Activated naive CD8-positive, alpha-beta T cell treated with anti-CD3 and anti-CD28 coated beads for 36 hours (primary cell): Measurements from ENCODE around the gene SLC7A8. TPM values are rescaled to one million over a fixed set of nuclear protein-coding genes. Genes with fewer than 3 reads are reported as not detected.

Experiments used
- DNase-seq: peaks from one replicate; pipeline ENCODE4 v3.0.0; 2021
- H3K27ac Mint-ChIP-seq: one replicate; pipeline ENCODE4 v1.8.0; 2022; ENCODE audit warnings: mild to moderate bottlenecking, moderate library complexity, mixed read lengths
- H3K27me3 Mint-ChIP-seq: one replicate; pipeline ENCODE4 v1.8.0; 2022; ENCODE audit warnings: mild to moderate bottlenecking, mixed read lengths
- H3K36me3 Mint-ChIP-seq: one replicate; pipeline ENCODE4 v1.8.0; 2021; ENCODE audit warnings: mild to moderate bottlenecking, mixed read lengths
- H3K4me1 Mint-ChIP-seq: one replicate; pipeline ENCODE4 v1.8.0; 2021; ENCODE audit warnings: mixed read lengths
- H3K4me3 Mint-ChIP-seq: one replicate; pipeline ENCODE4 v1.8.0; 2022; ENCODE audit warnings: mild to moderate bottlenecking, moderate library complexity, mixed read lengths
- H3K9me3 Mint-ChIP-seq: one replicate; pipeline ENCODE4 v1.8.0; 2022; ENCODE audit warnings: mixed read lengths
- total RNA-seq, 2 experiments: library from RNA; stranded (reverse); gene quantifications; one replicate each; pipeline ENCODE4 v1.2.3, GENCODE V29; 2021

The SLC7A8 gene
- total RNA-seq, 2 experiments from 2014 or later = 2.5 to 2.8 TPM

DNA sequence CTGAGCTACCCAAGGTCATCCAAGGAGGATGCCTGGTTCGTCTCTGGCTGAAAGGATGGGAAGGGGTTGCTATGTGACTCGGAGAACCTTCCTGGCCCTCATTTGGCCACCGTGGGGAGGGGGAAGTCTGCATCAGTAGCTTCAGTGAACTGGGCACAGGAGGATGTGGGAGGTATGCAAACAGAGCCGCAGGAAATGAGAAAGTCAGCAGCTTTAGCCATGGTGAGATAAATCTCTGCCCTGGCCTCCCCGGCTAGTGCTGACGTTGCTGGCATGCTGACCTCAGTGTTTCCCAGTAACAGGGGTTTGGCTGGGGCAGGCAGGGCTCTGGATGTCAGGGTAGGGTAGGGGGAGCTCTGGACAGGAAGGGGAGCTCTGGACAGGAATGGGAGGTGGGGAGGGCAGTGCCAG is 62.1 kb downstream of the SLC7A8 start:
- no peaks in the 10 kb centered on the region for H3K9me3 Mint-ChIP-seq
- H3K27ac Mint-ChIP-seq = no peak overlapping the region
- no peaks in the 10 kb centered on the region for H3K36me3 Mint-ChIP-seq
- peaks cover 40% of the 10 kb centered on the region for H3K4me1 Mint-ChIP-seq
- H3K4me3 Mint-ChIP-seq = no peak overlapping the region
- no peak for DNase-seq
- no peaks in the 10 kb centered on the region for H3K27me3 Mint-ChIP-seq

DNA sequence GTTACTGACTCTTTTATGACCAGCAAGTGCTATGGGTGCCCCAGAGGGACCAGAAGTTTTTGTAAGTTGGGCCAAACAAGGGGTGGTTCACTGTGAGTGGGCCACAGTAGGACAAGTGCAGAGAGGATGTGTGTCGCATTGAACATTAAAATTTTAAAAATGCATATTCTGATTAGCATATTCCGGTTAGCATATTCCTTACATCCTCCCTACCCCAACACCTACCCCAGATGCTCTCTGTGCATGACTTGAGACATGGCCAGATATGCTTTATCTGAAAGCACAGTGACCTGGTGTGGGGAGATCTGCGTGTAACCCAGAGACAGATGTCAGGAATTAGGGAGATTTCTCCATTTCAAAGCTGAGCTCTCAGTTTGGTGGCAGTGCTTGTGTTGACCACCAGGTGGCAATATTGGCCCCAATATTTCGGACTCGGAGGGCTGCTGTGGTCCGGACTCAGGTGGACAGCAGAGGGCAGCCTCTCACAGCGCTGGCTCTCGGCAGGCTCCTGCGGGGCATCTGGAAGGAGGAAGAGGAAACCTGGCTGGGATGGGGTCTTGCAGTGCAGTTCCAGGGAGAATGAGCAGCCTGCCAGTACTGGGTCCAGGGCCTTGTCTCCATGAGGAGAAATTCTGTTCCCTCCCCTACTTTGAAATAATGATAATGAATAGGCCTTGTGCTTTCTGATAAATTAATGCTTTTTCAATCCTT is 62.8 kb downstream of the SLC7A8 start:
- H3K27ac Mint-ChIP-seq = peak overlapping the region; percentile 75
- no peaks in the 10 kb centered on the region for H3K36me3 Mint-ChIP-seq
- no peaks in the 10 kb centered on the region for H3K9me3 Mint-ChIP-seq
- DNase-seq = peak; percentile 81
- H3K4me3 Mint-ChIP-seq = peak overlapping the region; percentile 37
- no peaks in the 10 kb centered on the region for H3K27me3 Mint-ChIP-seq
- peaks cover 40% of the 10 kb centered on the region for H3K4me1 Mint-ChIP-seq

- Mint-ChIP-seq H3K27me3 (no peaks in the 10 kb centered on the region), H3K36me3 (no peaks in the 10 kb centered on the region), H3K9me3 (no peaks in the 10 kb centered on the region), H3K27ac (peak overlapping the region; percentile 75), H3K4me1 (peaks cover 44% of the 10 kb centered on the region), H3K4me3 (peak overlapping the region; percentile 32)
- peak; percentile 26 for DNase-seq
Observed at GRCh38 chr14:23119363-23120327, 63.8 kb downstream of the SLC7A8 start.

GRCh38 chr14:23118506-23119362 is 64.7 kb downstream of the SLC7A8 start, which contains the start of gene CEBPE:
Gene CEBPE, minus strand, starts transcription at chr14:23119255. Its CDS starts 164 bp downstream, at chr14:23119091.
- DNase-seq = no peak
- Mint-ChIP-seq H3K4me1 (peaks cover 47% of the 10 kb centered on the region), H3K27ac (peak within 1 kb of the TSS; percentile 75), H3K4me3 (peak within 1 kb of the TSS; percentile 32), H3K36me3 (no peaks in the 10 kb centered on the region), H3K27me3 (no peaks in the 10 kb centered on the region), H3K9me3 (no peaks in the 10 kb centered on the region)

DNA sequence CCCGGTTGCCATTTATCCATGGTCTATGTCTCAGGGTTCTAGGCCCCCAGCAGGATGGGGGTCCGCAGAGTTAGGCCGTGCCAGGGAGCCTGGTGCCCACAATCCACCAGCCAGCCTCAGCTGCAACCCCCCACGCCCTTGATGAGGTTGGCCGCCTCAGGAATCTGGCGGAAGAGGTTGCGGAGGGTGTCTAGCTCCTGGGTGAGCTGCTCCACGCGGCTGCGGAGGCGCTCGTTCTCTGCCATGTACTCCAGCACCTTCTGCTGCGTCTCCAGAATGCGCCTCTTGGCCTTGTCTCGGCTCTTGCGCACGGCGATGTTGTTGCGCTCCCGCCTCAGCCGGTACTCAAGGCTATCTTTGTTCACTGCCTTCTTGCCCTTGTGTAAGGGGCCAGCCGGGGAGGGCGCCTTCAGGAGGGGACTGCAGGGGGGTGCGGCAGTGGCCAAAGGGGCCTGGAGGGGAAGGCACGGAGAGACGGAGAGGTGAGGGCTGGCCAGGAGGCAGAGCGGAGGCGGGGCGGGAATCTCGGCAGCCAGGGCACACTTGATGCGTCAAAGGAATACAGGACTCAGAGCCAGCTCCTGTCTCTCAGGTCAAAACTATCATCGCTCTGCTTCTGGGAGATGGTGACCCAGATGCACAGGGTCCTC is 66.0 kb downstream of the SLC7A8 start:
- H3K27ac Mint-ChIP-seq = no peak overlapping the region
- no peak overlapping the region for H3K4me3 Mint-ChIP-seq
- no peaks in the 10 kb centered on the region for H3K36me3 Mint-ChIP-seq
- no peaks in the 10 kb centered on the region for H3K9me3 Mint-ChIP-seq
- DNase-seq = no peak
- H3K27me3 Mint-ChIP-seq = no peaks in the 10 kb centered on the region
- H3K4me1 Mint-ChIP-seq = peaks cover 47% of the 10 kb centered on the region

GRCh38 chr14:23115918-23116317 is 67.5 kb downstream of the SLC7A8 start:
- no peak overlapping the region for H3K4me3 Mint-ChIP-seq
- H3K36me3 Mint-ChIP-seq = no peaks in the 10 kb centered on the region
- H3K9me3 Mint-ChIP-seq = no peaks in the 10 kb centered on the region
- no peak overlapping the region for H3K27ac Mint-ChIP-seq
- H3K4me1 Mint-ChIP-seq = peaks cover 40% of the 10 kb centered on the region
- DNase-seq = no peak
- H3K27me3 Mint-ChIP-seq = no peaks in the 10 kb centered on the region

GRCh38 chr14:23115039-23115731 is 68.3 kb downstream of the SLC7A8 start:
- Mint-ChIP-seq H3K27ac (no peak overlapping the region), H3K9me3 (no peaks in the 10 kb centered on the region), H3K4me1 (peaks cover 33% of the 10 kb centered on the region), H3K27me3 (no peaks in the 10 kb centered on the region), H3K36me3 (no peaks in the 10 kb centered on the region), H3K4me3 (no peak overlapping the region)
- DNase-seq = no peak

- no peaks in the 10 kb centered on the region for H3K27me3 Mint-ChIP-seq
- DNase-seq = no peak
- H3K4me3 Mint-ChIP-seq = no peak overlapping the region
- no peaks in the 10 kb centered on the region for H3K36me3 Mint-ChIP-seq
- H3K4me1 Mint-ChIP-seq = peaks cover 28% of the 10 kb centered on the region
- H3K27ac Mint-ChIP-seq = no peak overlapping the region
- H3K9me3 Mint-ChIP-seq = no peaks in the 10 kb centered on the region
Observed at GRCh38 chr14:23114669-23115038, 68.8 kb downstream of the SLC7A8 start.

GRCh38 chr14:23114120-23114458 is 69.4 kb downstream of the SLC7A8 start:
- no peak overlapping the region for H3K27ac Mint-ChIP-seq

DNA sequence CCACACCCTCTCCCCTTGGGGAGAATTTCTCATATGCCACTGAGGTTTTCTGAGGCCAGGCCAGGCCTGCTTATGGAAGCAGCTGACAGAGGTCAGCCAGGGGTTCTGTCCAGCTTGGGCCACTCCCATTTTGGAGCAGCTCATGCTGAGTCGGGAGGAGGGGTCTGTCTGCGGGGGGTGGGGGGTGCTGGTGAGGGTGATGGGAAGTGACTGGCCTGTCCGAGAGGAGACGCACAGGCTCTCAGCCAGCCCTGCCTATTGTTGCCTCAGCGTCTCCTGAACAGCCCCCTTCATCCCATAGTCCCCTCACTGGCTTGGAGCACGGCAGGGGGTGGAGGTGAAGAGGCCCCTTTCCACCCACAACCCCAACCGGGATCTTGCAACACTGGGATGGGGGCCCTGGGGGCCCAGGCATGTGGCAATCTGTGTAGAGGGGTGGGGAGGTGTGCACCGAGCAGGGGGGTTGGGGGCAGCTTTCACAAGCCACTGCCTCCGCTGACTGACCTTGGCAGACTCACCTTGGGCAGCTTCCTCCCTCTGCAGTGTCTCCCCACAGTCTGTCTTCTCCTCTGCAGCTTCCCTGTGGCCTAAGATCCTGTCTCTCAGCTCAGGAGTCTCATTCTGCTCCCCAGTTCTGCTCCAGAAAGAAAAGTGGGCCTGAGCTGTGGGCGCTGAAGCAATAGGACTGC is 69.9 kb downstream of the SLC7A8 start:
- Mint-ChIP-seq H3K27me3 (no peaks in the 10 kb centered on the region), H3K36me3 (no peaks in the 10 kb centered on the region), H3K4me3 (no peak overlapping the region), H3K4me1 (peaks cover 19% of the 10 kb centered on the region), H3K27ac (no peak overlapping the region), H3K9me3 (no peaks in the 10 kb centered on the region)
- DNase-seq = no peak

More at GRCh38 chr14:23114120-23114458, 69.4 kb downstream of the SLC7A8 start:
- Mint-ChIP-seq H3K4me1 (peaks cover 22% of the 10 kb centered on the region), H3K27me3 (no peaks in the 10 kb centered on the region), H3K36me3 (no peaks in the 10 kb centered on the region), H3K4me3 (no peak overlapping the region), H3K9me3 (no peaks in the 10 kb centered on the region)
- no peak for DNase-seq

DNA sequence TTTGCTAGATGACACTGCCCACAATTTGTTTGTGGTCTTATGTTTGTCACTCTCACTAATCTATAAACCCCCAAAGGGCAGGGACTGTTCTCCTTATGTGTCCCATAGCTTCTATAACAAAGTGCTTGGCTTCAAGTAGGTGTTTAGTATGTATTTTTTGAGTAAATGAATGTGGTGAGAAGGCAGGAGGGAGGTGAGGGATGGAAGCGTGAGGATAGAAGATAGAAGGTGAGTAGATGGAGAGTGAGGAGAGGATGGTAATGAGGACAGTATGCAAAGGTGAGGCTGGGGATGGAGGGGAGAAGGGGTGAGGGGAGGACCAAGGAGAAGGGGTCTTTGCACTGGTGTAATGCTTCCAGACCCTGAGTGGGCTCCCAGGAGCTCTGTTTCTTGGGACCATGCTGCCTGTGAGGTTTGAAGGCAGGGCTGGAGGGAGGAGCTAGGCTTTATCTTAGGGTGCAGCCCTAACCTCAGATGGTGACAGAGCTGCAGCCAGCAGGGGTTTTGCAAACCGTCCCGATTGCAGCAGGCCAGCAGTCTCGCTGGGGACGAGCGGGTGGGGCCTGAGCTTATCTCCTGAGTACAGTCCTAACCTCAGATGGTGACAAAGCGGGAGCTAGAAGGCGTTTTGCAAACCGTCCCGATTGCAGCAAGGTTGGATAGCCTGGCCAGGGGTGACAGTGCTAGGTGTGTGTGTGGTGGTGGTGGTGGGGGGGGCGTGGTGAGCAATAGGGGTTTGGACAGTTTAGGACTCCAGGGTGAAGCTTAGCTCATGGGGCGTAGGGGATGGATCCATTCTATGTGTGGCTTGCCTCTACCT is 70.9 kb downstream of the SLC7A8 start:
- DNase-seq = no peak
- Mint-ChIP-seq H3K9me3 (no peaks in the 10 kb centered on the region), H3K4me3 (no peak overlapping the region), H3K27me3 (no peaks in the 10 kb centered on the region), H3K4me1 (peaks cover 14% of the 10 kb centered on the region), H3K36me3 (no peaks in the 10 kb centered on the region), H3K27ac (no peak overlapping the region)

DNA sequence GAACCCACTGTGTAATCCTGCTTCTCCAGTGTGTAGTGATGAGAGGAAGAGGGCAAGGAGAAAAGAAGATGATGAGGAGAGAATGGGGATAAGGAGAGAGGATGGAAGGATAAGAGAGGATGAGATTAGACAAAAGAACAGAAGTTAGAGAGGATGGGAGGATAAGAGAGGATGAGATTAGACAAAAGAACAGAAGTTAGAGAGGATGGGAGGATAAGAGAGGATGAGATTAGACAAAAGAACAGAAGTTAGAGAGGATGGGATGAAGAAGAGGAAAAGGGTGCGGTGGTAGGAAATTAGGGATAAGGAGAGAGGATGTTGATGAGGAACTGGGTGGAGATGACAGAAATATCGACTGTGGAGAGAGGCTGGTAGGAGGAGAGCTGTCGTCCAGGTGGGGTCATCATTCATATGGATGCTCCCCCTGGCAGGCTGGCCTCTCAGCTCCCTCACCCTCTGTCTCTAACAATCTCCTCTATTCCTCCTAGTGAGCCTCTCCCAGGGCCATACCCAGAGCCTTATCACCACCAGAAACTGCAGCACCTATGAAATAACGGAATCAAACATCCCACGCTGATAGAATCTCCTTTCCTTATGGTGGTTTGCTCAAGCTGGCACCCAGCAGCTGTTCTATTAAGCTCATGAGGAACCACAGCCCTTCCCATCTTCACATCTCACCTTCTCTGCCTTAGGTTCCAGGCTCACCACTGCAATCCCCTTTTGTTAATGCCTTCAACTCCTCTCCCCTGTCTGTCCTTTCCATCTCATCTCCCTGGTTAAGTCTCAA is 72.7 kb downstream of the SLC7A8 start:
- Mint-ChIP-seq H3K27ac (no peak overlapping the region), H3K4me1 (peaks cover 8% of the 10 kb centered on the region), H3K4me3 (no peak overlapping the region), H3K9me3 (no peaks in the 10 kb centered on the region), H3K36me3 (no peaks in the 10 kb centered on the region), H3K27me3 (no peaks in the 10 kb centered on the region)
- DNase-seq = no peak
